NCI-H2029 (cell line): ENCODE measurements around the gene MDN1.
"Not testable (repeated sequence)": the region's sequence is repeated elsewhere in the genome, so short reads cannot be mapped to it uniquely, and the experiment has no call there.

Experiments
- DNase-seq: peaks from one replicate; lab custom pipeline; 2025; lab: John Stamatoyannopoulos, UW

The MDN1 gene, protein sequence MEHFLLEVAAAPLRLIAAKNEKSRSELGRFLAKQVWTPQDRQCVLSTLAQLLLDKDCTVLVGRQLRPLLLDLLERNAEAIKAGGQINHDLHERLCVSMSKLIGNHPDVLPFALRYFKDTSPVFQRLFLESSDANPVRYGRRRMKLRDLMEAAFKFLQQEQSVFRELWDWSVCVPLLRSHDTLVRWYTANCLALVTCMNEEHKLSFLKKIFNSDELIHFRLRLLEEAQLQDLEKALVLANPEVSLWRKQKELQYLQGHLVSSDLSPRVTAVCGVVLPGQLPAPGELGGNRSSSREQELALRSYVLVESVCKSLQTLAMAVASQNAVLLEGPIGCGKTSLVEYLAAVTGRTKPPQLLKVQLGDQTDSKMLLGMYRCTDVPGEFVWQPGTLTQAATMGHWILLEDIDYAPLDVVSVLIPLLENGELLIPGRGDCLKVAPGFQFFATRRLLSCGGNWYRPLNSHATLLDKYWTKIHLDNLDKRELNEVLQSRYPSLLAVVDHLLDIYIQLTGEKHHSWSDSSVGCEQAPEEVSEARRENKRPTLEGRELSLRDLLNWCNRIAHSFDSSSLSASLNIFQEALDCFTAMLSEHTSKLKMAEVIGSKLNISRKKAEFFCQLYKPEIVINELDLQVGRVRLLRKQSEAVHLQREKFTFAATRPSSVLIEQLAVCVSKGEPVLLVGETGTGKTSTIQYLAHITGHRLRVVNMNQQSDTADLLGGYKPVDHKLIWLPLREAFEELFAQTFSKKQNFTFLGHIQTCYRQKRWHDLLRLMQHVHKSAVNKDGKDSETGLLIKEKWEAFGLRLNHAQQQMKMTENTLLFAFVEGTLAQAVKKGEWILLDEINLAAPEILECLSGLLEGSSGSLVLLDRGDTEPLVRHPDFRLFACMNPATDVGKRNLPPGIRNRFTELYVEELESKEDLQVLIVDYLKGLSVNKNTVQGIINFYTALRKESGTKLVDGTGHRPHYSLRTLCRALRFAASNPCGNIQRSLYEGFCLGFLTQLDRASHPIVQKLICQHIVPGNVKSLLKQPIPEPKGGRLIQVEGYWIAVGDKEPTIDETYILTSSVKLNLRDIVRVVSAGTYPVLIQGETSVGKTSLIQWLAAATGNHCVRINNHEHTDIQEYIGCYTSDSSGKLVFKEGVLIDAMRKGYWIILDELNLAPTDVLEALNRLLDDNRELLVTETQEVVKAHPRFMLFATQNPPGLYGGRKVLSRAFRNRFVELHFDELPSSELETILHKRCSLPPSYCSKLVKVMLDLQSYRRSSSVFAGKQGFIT (N-terminal part only)

DNA sequence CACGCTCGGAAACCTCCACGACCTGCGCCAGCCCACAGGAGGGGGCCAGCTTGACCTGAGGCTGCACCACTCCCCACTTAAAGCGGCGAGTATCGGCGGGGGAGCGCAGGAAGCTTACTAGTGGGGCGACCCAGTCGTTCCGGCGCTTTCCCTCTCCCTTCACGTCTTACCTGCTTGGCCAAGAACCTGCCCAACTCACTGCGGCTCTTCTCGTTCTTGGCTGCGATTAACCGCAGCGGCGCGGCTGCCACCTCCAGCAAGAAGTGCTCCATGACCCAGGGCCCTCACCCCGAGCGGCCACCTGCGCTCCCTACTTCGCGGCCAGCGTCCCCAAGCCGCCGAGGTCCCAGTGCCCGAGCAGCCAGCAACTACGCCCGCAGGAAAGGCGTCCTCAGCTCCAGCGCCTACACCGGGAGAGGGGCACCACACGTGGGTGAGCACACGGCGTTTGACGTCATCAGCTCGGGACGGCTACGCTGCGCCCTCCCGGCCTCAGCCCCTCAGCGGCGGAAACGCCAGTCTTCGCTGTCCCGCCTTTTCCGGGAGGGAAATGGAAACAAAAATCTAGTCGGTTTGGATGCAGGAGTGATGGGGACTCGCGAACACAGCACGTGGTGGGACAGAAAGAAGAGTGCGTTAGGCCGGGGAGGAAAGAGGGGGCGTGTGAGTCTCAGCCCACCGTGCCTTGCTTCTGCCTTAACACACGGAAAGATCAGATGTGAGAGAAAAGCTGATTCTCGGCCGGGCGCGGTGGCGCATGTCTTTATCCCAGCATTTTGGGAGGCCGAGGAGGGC lies at the start of gene MDN1:
Gene MDN1 (minus strand): TSS at position 459 of the 795 bp plus-strand sequence. CDS start 187 bp downstream, at position 272.
- DNase-seq, result peak; percentile 97

DNA sequence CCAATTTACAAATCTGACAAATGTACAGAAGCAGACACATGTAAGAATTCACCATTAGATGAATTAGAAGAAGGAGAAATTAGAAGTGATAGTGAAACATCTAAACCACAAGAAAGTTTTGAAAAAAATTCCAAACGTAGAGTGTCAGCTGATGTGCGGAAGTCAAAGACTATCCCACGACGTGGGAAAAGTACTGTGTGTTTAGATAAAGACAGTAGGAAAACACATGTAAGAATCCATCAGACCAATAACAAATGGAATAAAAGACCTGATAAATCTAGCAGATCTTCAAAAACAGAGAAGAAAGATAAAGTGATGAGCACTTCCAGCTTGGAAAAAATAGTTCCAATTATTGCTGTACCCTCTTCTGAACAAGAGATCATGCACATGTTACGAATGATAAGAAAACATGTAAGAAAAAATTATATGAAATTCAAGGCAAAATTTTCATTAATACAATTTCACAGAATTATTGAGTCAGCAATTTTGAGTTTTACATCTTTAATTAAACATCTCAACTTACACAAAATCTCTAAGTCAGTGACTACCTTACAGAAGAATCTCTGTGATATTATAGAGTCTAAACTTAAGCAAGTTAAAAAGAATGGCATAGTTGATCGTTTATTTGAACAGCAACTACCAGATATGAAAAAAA lies 46.6 kb upstream of the MDN1 start:
- no peak for DNase-seq

DNA sequence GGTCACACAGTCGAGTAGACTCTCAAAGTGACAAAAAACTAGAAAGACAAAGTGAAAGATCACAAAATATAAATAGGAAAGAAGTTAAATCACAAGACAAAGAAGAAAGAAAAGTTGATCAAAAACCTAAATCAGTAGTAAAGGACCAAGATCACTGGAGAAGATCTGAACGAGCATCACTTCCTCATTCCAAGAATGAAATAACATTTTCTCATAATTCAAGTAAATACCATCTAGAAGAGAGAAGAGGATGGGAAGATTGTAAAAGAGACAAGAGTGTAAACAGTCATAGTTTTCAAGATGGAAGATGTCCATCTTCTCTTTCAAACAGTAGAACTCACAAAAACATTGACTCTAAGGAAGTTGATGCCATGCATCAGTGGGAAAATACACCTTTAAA lies 43.1 kb upstream of the MDN1 start:
- DNase-seq, result no peak

DNA sequence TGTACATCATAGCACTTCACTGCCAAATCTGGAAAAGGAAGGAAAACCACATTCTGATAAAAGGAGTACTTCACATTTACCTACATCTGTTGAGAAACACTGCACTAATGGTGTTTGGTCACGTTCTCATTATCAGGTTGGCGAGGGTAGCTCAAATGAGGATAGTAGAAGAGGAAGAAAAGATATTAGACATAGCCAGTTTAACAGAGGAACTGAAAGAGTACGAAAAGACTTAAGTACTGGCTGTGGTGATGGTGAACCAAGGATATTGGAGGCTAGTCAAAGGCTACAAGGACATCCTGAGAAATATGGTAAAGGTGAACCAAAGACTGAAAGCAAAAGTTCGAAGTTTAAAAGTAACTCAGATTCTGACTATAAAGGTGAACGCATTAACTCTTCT lies 42.7 kb upstream of the MDN1 start:
- no peak for DNase-seq

DNA sequence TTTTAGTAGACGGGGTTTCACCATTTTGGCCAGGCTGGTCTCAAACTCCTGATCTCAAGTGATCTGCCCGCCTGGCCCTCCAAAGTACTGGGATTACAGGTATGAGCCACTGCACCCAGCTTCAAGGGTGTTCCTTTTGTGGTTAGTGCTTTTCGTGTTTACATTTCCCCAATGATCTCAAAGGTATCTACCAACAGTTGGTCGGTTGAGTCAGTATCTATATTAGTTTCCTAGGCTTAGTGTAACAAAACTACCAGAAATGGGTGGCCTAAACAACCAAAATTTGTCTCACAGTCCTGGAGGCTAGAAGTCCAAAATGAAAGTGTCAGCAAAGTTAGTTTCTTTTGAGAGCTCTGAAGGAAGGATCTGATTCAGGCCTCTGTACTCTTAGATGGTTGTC lies 40.1 kb upstream of the MDN1 start:
- no peak for DNase-seq

DNA sequence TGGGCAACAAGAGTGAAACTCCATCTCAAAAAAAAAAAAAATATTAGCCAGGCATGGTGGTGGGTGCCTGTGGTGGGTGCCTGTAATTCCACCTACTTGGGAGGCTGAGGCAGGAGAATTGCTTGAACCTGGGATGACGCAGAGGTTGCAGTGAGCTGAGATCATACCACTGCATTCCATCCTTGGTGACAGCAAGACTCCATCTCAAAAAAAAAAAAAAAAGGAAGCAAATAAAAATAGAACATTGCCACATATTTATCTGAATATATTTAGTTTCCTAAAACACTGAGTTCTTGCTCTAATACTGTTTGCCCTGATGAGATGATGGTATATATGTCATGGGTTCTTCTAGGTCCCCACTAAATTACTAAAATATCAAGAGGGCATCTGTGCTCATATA lies 38.4 kb upstream of the MDN1 start:
- no peak for DNase-seq

DNA sequence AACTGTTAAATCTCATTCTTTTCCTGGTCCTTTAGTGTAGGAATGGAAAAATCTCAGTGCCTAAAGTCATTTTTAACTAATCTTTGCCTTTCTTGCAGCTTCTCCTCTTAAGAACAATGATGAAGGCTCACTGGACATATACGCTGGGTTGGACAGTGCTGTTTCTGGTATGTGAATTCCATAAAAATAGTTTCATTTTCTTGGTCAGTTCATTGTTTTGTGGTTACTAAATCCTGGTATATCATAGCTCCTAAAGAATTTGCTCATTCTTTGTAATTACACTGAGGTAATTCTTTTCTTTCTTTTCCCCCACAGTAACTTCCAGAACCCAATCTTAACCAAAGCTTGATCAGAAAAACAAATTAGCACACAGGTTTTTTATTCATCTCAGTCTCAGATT lies 33.5 kb upstream of the MDN1 start:
- no peak for DNase-seq

DNA sequence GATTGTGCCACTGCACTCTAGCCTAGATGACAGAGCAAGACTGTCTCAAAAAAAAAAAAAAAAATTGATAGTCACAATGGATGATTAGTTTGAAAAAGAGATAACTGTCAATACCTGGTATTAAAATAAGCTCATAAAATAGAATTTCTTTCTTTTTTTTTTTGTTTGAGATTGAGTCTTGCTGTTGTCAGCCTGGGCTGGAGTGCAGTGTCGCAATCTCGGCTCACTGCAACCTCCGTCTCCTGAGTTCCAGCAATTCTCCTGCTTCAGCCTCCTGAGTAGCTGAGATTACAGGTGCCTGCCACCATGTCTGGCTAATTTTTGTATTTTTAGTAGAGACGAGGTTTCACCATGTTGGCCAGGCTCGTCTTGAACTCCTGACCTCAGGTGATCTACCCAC lies 27.9 kb upstream of the MDN1 start:
- DNase-seq, result not testable (repeated sequence)

DNA sequence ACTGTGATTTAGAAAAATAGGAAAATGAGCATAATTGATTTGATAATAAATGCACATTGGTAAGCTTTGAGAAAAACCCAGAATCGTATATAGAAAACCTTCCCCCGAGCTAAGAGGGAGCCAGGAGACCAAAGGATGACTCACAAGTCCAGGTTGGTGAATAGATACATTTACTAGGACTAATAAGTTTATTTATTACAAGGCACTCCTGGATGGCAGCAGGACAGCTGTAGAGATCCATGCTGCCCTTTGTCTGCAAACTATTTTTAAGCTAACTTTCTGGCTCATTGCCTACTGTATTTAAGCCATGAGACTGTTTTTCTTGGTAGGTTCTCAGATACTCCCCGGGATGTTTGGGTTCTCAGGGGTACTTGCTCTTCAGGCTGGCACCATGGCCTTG lies 23.5 kb upstream of the MDN1 start:
- DNase-seq, result no peak

DNA sequence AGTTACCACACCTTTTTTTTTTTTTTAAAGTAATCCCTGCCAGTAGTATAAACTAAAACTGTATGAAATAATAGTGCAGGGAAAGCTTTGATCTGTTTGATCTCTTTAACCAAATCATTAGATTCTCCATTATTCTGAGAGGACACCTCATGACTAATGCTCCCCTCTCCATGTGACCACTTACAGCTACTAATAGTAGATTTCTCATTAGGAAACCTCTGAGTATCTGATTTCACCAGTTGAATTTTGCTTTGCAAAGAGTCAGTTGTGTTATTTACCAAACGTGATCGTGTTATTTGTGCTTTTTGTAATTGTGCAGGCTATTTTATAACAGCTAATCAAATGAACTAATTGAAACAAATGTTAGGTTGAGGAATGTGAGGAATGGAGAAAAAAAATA lies 22.6 kb upstream of the MDN1 start:
- DNase-seq, result no peak

DNA sequence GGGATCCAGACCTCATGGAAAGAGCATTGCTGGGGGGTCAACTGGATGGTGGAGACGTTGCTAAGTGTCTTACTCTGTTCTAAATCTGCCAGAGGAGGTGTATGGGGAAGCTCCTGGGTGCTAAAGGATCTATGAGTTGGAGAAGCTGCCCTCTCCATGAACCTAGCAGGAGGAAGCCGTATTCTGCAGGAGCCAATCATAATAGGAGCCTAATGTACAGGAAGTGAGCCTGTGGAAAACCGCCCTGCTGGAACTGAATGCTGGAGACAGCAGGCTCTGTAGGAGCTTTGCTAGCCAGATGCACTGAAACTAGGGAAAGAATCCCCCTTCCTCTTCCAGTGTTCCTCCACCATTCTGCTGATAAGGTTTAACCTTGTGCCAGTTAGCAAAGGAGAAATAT lies 20.9 kb upstream of the MDN1 start:
- no peak for DNase-seq

DNA sequence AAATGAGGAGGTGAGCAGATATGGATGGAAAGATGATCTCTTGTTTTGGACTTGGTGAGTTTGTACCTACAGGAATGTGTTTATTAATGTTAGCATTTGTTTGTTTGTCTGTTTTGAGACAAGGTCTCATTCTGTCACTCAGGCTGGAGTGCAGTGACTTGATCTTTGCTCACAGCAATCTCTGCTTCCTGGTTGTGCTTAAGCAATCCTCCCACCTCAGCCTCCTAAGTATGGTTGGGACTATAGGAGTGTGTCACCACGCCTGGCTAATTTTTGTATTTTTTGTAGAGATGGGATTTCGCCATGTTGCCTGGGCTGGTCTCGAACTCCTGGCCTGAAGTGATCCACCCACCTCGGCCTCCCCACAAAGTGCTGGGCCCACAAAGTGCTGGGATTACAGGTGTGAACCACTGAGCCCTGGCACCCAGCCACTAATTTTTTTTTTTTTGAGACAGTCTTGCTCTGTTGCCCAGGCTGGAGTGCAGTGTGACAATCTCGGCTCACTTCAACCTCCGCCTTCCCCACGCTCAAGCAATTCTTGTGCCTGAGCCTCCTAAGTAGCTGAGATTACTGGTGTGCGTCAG lies 17.1 kb upstream of the MDN1 start:
- DNase-seq, result no peak

DNA sequence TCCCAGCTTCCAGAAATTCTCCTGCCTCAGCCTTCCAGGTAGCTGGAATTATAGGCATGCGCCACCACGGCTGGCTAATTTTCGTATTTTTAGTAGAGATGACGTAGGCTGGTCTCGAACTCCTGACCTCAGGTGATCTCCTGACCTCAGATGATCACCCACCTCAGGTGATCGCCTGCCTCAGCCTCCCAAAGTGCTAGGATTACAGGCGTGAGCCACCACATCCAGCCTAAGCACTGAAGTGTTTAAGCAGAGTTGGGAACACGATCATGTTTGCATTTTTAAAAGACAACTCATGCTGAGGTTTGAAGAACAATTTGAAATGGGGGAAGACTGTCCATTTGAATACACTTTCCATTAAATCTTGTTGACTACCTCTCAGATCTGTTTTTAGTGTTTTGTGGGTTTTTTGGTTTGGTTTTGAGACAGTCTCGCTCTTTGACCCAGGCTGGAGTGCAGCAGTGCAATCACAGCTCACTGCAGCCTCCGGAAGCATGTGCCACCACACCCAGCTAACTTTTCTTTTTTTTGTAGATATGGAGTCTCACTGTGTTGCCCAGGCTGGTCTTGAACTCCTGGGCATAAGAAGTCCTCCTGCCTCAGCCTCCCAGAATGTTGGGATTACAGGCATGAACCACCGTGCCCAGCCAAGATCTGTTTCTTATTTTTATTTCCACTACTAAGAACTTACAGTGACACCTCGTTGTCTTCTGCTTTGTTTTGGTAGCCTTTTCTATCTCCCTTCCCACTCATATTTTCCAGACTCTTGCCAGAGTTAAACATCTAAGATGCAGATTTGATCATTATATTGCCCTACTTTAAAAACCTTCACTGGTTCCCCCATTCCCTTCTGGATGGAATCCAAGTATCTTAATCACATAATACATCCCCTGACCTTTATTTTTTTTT lies 15.5 kb upstream of the MDN1 start:
- DNase-seq, result no peak

DNA sequence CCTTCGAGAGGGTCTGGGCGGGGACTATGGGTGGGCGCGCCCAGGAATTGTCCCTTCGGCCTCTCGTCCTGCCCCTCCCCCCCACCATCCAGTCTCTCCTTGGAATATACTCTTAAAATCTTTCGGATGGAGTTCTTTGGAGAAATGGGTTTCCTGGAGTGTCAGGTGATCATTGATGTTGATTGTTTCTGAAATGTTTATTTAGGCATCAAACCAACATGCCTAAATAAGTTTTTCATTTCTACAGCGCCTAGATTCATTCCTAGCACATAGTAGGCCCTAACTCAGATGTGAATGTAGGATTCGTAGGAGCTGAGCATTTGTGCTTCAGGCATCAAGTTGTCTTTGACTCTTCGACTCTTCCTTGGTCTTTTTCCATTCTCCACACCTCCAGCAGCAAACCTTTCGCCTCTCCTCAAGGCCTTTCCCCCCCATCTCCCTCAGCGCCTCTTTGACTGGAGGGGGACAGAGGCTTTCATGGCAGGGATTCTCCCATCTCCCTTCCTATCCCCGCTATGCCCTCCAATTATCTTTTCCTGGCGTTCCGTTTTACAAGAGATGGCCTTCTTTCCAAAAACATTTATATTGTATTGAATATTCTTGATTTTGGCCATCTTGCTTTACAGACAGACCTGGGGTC lies 10.7 kb upstream of the MDN1 start:
- DNase-seq, result no peak

DNA sequence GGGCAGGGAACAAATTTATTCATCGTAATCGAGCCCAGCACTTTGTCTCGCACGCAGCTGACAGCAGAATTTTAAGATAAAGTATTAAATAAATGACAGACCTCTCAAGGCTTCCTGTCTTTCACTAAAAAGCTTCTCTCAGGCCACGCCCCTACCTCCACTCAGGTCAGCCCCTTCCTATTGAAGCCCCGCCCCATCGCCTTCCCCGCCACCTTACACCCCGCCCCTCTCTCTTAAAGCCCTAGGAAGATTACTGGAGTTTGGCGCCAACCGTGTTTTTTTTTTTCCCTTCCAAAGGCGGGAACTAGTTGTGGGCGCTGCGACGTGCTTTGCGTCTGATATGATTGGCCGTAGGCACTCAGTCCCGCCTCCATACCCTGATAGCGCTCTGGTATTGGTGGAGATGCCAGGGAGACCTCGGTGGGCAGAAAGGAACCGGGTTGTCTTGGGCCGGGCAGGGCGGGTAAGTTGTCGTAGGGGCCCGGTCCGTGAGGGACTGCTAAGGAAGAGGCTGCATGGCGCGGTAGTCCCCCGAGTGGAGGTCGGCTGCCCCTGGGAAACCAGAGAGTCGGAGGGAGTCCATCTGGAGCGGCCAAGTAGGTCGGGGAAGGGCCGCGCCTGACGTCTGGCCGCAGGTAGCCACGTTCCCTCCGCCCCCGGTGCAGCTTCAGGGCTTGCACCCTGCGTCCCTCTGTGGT lies 10.0 kb upstream of the MDN1 start, which contains the start of gene CASP8AP2:
Gene CASP8AP2 (plus strand): TSS at position 409 of the 698 bp plus-strand sequence.
- DNase-seq, result peak; percentile 99

DNA sequence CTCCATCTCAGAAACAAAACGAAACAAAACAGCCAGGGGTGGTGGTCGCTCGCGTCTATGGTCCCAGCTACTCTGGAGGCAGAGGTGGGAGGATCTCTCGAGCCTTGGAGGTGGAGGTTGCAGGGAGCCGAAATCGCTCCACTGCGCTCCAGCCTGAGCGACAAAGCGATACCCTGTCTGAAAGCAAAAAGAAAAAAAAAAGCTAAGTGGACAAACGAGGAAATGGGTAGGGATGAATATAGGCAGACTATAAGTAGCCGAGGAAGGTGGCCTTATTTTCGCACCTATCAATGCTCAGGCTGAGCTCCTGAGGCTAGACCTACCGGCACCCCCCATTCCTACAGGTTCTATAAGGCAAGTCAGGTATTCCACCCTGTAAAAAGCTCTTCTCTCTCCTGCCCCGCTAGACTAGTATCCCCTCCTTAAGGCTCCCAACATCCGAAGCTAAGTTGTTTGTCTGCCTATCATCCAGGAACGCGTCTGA lies 9.4 kb upstream of the MDN1 start:
- DNase-seq, result peak; percentile 36

DNA sequence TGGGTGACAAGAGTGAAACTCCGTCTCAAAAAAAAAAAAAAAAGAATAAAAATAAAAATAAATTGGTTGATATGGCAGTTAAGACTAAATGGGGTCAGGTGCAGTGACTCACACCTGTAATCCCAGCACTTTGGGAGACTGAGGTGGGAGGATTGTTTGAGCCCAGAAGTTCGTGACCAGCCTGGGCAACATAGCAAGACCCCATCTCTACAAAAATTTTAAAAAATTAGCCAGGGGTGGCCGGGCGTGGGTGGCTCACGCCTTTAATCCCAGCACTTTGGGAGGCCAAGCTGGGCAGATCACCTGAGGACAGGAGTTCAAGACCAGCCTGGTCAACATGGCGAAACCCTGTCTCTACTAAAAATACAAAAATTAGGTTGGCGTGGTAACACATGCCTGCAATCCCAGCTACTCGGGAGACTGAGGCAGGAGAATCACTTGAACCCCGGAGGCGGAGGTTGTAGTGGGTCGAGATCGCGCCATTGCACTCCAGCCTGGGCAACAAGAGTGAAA lies 8.9 kb upstream of the MDN1 start:
- DNase-seq, result not testable (repeated sequence)

DNA sequence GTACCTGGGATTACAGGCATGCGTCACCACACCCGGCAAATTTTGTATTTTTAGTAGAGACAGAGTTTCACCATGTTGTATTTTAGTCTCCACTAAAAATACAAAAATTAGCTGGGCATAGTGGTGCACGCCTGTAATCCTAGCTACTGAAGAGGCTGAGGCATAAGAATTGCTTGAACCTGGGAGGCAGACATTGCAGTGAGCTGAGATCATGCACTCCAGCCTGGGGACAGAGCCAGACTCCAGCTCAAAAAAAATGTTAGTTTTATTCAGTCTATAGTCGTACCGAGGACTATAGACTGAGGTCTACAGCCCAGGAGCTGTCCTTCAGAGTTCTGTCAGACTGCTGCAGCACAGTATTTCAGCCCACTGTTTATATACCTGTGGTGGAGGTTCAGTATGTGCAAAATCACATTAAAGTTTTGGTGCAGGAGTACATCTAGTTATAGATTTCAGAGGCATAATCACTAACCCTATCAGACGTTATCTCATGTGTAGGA lies 6.5 kb upstream of the MDN1 start:
- DNase-seq, result no peak
